NCI-H2107 treated with DMSO at 0.1 percent for 48 hours (cell line): ENCODE measurements around the gene DUSP14.
"Not testable (repeated sequence)": the region's sequence is repeated elsewhere in the genome, so short reads cannot be mapped to it uniquely, and the experiment has no call there.

Experiments used
- DNase-seq: peaks from one replicate; lab custom pipeline; 2025; ENCODE audit not compliant: unreplicated experiment; lab: John Stamatoyannopoulos, UW

The DUSP14 gene, protein sequence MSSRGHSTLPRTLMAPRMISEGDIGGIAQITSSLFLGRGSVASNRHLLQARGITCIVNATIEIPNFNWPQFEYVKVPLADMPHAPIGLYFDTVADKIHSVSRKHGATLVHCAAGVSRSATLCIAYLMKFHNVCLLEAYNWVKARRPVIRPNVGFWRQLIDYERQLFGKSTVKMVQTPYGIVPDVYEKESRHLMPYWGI

DNA sequence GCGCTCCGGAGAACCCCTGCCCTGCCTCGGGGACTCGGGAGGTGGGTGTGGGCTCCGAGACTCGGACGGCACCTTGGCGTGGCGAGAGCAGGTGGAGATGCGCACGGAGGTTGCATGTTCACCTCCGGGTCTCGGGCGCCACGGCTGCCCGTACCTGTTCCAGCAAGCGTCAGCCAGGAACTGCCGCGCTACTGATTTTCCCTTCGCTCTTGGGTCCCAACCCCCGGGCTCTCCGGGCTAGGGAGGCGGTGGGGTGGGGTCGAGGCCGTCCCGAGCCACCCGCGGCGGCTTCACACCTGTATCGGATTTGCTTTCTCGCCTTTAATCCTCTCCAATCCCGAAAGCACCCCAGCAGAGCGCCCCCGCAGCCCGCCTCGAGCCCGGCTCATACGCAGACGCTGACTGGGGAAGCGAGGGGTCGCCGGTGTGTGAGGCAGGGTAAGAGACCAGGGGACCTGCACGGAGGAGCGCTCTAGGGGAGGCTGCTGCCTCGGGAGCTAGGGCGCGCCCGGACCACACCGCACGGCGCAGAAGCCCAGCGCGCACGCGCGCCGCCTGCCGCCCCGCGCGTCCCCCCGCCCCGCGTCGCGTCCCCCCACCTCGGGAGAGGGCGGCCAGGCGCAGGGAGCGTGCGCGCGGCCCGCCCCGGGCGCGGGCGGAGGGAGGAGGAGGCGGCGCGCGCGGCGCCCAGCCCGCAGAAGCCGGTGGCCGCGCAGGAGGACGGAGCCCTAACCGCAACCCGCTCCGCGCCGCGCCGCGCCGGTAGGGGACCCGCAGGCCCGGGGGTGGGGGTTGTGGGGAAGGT, at the start of gene DUSP14:
TSS of gene DUSP14 (plus strand) at position 695 of the 805 bp plus-strand sequence. CDS start 22,382 bp downstream, outside the sequence.
- peak; percentile 51 for DNase-seq

DNA sequence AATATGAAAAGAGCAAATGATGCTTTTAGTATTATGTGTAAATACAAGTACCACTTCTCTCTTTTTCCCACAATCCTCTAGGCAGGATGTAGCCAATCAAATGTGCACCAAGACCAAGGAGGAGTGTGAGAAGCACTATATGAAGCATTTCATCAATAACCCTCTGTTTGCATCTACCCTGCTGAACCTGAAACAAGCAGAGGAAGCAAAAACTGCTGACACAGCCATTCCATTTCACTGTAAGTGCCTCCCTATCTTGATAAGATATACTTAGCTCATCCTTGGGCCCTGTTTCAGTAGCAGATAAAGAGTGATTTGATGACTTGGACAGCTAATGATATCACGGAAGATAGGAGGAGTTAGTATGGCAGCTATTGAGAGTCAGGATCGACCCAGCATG, 49.3 kb upstream of the DUSP14 start:
- DNase-seq = no peak

DNA sequence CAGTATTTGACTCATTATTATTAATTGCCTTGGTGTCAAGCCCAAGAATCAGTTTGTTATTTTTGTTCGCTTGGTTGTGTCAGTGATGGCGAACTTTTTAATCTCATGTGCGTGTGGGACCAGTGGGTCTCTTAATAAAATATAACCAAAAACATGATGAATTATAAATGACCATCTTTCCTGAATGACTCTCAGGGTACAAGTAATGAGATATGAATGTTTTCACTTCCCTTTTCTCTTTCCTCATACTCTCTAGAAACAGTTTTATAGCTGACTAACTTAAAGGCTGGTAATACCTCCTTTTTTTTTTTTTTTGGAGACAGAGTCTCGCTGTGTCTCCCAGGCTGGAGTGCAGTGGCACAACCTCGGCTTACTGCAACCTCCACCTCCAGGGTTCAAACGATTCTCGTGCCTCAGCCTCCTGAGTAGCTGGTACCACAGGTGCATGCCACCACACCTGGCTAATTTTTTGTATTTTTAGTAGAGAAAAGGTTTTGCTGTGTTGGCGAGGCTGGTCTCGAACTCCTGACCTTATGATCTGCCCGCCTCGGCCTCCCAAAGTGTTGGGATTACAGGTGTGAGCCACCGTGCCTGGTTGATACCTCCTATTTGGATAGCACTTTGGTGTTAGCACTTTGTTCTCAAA, 48.2 kb upstream of the DUSP14 start:
- DNase-seq = not testable (repeated sequence)

DNA sequence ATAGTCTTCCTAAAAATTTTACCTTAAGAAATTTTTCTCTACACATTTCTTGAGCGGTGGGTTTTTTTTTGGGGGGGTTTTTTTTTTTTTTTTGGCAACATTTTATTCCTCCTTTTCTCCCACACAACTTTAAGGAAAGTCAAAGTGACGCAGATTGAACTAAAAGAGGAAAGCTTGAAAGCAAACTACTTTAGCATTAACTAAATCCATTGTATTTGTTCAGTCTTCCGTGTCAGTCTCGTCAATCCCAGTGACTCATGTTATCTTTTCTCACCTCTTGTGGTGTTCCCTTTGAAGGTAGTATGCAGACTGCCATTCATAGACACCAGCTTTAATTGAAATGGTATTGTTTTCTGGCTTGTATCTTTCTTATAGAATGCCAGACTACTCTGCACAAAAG, 43.7 kb upstream of the DUSP14 start:
- peak; percentile 67 for DNase-seq

DNA sequence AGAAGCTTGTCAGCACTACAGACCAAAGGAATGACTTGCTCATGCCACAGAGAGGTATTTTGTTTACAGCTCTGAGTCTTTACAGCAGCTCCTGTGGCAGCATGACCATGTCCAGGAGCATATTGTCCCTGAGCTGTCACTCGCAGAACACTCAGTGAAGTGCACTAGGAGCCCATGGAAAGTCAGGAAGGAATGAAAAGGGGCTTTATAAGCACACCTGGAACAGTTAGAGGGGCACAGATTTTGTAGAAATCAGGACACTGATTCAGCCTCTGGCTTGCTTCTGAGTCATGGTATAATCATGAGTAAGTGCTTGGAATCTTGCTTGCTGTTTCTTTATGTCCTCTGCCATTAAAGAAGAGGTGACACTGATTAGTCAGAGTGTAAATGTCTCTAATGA, 42.0 kb upstream of the DUSP14 start:
- DNase-seq = no peak

DNA sequence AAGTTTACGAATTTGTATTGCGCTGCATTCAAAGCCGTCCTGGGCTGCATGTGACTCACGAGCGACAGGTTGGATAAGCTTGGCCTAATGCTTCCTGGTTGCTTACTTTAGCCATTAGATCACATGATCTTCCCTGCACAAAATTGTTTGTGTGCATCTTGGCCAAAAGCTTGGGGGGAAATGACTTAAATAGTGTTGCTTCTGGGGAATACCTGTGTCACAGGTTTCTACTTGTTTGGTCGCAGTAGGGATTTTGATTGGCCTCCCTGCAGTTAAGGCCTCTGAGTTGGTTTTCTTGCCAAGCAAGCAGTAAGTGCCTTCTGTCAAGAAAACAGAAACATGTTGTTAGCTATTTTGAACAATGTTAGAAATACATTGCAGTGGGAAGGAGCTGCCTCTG, 39.6 kb upstream of the DUSP14 start:
- DNase-seq = no peak

DNA sequence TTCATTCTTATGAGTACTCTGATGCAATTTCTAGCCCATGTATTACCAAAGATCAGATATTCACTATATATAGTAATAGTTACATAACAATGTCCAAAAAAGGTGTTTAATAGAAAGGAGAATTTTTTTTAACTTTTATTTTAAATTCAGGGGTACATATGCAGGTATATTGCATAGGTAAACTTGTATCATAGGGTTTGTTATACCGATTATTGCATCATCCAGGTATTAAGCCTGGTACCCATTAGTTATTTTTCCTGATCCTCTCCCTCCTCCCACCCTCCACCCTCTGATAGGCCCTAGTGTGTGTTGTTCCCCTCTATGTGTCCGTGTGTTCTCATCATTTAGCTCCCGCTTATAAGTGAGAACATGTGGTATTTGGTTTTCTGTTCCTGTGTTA, 31.9 kb upstream of the DUSP14 start:
- DNase-seq = not testable (repeated sequence)

DNA sequence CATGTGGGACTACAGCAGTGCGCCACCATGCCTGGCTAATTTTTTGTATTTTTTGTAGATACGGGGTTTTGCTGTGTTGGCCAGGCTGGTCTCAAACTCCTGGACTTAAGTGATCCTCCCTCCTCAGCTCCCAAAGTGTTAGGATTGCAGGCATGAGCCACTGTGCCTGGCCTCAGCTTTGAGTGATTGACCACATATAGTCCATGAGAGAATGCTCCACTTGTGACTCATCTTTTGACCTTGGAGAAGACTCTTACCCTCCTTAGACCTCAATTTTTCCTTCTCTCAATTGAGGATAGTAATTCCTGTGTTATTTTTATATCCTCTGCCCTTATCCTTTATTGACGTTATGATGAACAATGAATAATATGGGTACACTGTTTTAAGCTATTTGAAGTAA, 30.9 kb upstream of the DUSP14 start:
- DNase-seq = no peak

DNA sequence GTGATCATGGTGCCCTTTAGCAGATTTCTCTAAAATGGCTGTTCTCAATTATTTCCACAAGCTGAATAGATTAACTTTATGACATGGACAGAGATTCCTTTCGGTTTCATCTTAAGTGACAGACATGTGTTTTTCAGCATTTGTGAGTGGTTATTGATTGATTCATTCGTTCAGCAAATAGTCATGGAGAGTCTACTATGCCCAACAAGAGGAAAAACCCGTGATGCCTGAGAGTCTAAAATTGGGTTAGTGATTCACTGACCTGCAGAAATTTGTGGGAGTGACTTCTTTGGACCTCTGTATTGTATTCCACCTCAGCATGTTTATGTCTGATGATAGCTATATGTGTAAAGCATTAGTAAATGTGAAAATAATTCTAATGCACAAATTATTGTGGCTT, 28.0 kb upstream of the DUSP14 start:
- DNase-seq = no peak

DNA sequence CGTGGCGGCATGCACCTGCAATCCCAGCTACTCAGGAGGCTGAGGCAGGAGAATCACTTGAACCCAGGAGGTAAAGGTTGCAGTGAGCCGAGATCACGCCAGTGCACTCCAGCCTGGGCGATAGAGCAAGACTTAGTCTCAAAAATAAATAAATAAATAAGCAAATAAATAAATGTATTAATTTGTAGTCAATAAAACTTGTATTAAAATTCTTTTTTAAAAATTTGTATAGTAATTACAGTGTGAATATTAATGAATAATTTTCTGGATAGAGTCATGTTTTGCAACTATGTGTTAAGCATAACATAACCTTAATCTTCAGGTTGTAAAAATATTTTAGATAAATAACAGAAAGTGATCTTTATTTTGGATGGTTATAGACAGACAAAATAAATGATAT, 27.2 kb upstream of the DUSP14 start:
- no peak for DNase-seq

DNA sequence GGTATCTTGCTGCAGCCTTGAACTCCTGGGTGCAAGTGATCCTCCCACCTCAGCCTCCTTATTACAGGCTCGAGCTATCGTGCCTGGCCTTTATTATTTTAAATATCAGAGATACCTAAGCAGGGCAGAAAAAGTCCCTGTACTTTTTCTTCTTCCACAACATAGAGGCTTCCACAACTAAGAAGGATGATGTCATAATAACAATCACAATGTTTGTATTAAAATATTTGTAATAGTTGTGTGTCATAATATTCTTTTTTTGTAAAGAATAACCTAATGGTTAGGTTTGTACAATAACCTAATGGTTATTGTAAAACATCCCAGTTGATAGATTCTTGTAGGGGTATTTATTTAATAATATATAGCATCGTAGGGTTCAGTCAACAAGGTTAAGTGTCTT, 26.7 kb upstream of the DUSP14 start:
- DNase-seq = no peak

DNA sequence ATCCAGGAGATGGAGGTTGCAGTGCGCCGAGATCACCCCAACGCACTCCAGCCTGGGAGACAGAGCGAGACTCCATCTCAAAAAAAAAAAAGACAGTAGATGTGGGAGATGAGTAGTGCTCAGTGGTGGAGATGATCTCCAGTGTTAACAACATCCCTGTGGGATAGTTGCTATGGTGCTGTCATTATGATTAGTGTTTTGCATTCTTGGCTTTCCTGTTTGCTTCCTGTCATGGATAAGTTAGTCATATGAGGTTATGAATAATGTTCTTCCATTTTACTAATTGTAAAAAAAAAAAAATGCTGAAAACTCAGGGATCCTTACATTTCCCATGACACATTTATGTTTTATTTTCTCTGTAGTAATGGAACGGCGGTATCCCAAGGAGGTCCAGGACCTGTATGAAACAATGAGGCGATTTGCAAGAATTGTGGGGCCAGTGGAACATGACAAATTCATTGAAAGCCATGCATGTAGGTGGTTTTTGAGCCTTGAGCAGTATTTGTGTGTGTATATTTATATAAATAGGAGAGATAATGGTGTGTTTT, 24.5 kb upstream of the DUSP14 start:
- DNase-seq = no peak

DNA sequence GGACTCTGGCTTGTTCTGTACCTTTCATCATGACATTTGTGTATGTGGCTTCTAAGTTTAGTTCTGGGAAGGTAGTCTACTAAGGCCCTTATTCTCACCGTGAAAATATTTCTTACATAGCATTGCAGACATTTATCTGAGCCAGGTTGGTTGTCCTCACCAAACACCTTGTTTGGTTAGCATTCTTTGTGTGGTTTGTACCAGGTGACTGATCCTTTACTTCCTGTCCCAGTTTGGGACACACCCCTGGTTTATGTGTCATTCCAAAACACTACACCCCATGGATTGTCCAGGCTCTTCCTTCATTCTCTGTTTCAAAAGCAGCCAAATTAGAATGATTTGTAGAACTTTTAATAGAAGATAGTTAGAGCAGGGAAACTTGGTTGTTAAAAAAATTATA, 23.2 kb upstream of the DUSP14 start:
- DNase-seq = no peak

DNA sequence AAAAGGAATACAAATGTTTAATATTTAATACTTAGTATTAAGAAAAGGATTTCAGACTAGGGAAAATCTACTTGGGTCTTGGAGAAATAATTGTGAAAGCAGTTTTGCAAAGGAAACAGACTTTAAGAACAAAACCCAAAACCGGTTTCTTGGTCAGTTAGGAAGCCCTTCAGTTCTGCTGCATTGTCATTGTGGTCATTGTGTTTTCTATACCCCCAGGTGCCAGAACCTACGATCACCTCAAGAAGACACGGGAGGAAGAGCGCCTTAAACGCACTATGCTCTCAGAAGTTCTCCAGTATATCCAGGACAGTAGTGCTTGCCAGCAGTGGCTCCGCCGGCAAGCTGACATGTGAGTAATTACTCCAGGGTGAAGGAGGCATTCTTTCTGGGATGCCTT, 19.5 kb upstream of the DUSP14 start:
- no peak for DNase-seq

DNA sequence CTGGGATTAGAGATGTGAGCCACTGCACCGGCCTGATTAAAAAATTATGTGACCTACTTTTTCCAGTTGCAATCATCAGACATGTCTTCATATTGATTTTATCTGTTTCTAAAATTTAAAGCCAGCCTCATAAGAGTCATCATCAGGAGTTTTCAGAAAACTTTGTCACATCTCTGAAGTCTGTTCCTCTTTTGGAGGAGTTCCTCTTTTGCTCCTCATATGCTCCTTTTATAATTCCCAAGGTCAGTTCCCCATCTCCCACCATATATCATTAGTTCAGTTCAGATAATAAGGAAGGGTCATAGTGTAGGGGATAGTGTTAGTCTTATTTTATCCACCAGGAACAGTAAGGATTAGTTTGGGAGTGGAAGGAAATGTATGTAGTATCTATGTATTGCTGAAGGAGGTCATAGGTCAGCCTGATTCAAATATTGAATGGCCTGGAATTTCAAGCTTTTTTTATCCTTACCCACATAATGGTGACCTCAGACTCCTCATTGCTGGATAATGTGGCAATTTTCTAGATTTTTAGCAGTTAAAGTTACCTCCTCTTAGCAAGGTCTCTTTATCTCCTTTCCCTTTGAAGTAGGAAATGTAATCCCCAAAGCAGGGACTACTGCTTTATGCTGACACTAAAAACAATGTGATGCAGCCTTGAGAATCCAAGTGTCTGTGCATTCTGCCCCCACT, 13.8 kb upstream of the DUSP14 start:
- no peak for DNase-seq

DNA sequence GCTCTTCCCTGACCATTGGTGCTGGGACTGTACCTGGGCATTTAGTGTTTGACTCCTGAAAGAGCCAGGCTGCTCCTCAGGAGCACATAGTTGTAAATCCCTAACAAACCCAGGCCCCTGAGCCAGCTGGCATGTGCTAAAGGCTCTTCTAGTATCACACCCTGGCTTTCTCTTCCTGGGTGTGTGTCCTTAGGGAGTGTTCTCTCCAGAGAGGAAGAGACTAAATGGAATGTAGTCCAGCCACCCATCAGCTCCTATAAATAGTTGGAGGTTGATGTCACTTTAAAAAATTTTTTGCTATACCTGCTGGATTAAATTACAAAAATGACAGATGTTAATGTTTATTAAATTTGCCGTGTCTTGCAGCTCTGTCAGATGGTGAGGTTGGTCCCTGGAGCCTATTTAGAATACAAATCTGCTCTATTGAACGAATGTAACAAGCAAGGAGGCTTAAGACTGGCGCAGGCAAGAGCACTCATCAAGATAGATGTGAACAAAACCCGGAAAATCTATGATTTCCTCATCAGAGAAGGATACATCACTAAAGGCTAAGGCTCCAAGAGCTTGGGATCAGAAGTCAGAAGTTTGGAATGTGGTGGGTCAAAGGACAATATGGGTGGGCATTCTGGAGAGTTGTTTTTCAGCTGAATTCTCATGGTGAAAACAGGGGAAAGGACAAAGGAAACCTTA, 13.1 kb upstream of the DUSP14 start:
- no peak for DNase-seq

DNA sequence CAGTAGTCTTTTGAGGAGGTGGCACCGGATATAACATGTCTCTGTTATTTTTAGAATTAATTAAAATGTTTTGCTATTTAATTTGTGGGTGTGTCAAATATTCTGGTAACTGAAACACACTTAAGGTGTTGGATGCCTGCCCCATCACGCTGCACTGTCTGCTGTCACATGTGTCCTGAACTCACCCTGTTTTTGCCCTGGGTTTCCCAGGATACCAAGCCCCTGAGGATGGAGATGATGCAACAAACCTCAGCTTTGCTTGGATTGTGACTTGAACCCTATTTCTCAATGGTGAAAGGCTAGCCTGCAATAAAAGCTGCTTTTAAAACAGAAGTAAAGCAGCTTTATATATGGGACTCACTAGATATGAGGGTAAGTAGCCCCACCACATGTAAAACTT, 11.5 kb upstream of the DUSP14 start:
- no peak for DNase-seq

DNA sequence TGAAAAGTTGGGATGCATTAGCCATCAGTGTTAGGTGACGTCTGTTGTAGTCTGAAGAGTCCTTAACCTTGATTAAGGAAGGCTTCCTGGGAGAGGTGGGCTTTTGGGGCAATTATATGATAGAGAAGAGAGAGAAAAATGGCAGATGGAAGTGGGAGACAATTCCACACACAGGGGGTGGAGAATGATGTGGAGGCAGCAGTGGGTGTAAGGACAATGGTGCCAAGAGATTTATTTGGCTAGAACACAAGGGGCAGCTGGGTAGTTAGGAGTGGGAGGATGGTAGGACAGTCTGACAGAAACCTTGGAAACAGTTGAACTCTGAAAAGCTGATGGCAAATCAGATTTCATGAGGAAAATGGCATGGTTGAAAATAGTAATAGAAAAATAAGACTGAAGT, 10.7 kb upstream of the DUSP14 start:
- DNase-seq = no peak

DNA sequence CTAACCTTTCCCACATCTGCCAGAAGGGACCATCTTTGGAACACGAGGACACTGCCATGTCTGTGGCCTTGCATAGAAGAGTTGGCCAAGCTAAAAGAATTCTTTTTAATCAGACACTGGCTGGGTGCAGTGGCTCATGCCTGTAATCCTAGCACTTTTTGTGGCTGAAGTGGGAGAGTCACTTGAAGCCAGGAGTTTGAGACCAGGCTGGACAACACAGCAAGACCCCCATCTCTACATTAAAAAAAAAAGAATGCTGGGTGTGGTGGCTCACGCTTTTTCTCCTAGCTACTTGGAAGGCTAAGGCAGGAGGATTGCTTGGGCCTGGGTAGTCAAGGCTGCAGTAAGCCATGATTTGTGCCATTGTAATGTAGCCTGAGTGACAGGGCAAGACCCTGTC, 9.3 kb upstream of the DUSP14 start:
- no peak for DNase-seq

DNA sequence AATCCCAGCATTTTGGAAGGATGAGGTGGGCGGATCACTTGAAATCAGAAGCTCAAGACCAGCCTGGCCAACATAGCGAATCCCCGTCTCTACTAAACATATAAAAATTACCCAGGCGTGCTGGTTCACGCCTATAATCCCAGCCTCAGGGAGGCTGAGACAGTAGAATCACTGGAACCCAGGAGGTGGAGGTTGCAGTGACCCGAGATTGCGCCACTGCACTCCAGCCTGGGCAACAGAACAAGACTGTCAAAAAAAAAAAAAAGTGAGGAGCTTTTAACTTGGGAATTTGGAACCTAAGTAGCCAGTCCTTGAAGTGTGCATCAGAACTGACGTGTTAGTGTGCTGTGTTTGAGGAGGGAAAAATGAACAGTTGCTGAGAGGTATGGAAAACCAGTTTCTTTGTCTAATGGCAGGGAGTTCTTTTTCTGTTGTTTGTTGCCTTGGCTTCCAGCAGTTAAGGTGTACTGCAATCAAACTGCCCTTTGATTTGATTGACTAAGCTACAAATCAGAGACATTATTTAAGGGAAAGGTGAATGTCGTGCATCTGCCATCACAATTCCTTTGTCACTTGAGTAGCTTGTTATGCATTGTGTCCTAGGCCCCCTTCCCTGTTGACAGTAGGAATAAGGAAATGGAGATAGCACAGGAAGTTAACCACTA, 8.6 kb upstream of the DUSP14 start:
- no peak for DNase-seq
